Measurements from ENCODE around the gene FOXC2.

FOXC2 gene

GRCh38 chr16:86593913-86594620 is 27.4 kb downstream of the FOXC2 start:
- H3K27ac ChIP-seq, result no peak overlapping the region
- TF ChIP-seq, protein P1, sequence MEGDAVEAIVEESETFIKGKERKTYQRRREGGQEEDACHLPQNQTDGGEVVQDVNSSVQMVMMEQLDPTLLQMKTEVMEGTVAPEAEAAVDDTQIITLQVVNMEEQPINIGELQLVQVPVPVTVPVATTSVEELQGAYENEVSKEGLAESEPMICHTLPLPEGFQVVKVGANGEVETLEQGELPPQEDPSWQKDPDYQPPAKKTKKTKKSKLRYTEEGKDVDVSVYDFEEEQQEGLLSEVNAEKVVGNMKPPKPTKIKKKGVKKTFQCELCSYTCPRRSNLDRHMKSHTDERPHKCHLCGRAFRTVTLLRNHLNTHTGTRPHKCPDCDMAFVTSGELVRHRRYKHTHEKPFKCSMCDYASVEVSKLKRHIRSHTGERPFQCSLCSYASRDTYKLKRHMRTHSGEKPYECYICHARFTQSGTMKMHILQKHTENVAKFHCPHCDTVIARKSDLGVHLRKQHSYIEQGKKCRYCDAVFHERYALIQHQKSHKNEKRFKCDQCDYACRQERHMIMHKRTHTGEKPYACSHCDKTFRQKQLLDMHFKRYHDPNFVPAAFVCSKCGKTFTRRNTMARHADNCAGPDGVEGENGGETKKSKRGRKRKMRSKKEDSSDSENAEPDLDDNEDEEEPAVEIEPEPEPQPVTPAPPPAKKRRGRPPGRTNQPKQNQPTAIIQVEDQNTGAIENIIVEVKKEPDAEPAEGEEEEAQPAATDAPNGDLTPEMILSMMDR (IDR thresholded peaks at IDR 0.05), result no peak
- TF ChIP-seq ZFX (IDR thresholded peaks at IDR 0.05; ENCODE audit: borderline replicate concordance), result no peak

DNA sequence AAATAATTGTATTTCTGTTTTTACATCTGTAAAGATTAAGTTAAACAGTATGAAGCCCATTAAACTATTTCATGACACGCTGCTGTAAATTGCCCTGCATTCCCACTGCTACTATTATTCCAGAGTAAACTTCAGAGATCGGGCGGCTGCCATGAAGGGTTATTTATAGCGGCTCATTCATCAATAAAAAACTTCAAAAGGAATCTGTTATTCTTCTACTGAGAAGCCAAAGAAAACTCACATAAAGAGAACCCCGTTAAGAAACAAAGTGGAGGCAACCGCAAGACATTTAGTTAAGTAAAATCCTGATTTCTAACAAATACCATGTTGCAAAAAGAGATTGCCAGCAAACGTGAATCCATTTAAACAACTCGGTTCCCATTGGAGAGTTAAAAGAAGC is 28.1 kb downstream of the FOXC2 start:
- no peak overlapping the region for H3K27ac ChIP-seq
- TF ChIP-seq, protein P1 (IDR thresholded peaks at IDR 0.05), result no peak
- TF ChIP-seq ZFX (IDR thresholded peaks at IDR 0.05; ENCODE audit: borderline replicate concordance), result no peak

DNA sequence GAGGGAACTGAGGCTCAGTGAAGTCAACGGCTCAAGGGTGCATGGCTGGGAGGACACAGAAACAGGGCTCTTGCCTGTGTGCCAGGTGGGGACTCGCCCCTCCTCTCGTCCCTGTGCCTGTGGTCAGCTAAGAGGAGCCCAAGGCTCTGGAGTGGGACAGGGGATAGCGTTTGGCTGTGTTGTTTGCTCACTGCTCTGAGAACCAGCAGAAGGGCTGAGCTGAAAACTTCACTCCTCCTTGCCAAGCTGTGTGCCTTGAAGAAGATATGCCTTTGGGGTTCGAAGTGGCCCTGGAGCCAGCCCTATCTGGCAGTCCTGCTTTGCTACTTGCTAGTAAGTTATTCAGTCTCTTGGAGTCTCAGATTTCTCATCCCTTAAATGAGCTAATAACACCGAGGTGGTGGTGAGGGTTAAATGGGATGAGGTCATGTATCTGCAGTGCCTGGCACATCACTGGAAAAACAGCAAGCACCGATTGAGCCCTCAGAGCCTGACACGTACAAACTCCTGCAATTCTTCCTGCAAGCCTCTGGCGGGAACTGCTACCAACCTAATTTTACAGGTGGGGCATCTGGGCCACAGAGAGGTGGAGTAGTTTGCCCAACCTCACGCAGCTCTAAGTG is 29.5 kb downstream of the FOXC2 start:
- TF ChIP-seq, protein P1 (IDR thresholded peaks at IDR 0.05), result no peak
- no peak overlapping the region for H3K27ac ChIP-seq

DNA sequence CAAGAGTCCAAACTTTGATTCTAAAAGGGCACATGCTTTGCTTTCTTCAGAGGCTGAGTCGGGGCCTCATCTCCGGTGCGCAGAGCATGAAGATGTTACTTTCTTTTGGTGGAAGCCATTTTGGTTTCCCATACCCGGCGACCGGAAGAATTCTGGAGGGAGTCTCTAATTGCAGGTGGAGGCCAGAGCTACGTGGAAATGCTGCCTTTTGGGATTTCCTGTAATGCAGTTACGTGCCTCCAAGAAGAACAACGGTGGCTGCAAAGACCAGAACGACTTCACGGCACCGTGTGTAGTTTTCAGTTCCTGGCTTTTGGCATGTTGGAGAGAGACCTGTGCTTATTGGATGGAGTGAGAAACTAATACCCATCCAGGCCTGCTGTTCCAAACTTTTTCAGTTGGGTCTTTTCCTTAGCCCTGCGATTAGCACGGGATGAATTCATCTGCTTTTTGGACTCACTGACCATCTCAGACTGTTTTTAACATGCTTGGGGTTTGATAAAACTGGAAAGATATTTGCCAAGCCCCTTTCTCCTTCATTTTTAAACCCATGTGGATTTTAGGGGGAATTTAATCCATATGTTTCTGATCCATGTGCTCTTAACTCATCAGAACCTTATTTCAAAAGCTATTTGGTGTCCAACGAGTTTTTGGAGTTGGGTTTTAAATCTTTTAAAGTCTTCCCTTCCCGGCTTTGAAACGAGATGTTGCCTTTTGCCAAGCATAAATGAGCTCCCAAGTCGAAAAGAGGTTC is 30.7 kb downstream of the FOXC2 start:
- TF ChIP-seq, protein P1 (IDR thresholded peaks at IDR 0.05), result no peak
- TF ChIP-seq ZFX (IDR thresholded peaks at IDR 0.05; ENCODE audit: borderline replicate concordance), result no peak
- H3K27ac ChIP-seq, result no peak overlapping the region

- no peak for TF ChIP-seq ZFX (IDR thresholded peaks at IDR 0.05; ENCODE audit: borderline replicate concordance)
- H3K27ac ChIP-seq, result no peak overlapping the region
Observed at GRCh38 chr16:86597880-86598606, 31.4 kb downstream of the FOXC2 start.

GRCh38 chr16:86598607-86599565 is 32.3 kb downstream of the FOXC2 start:
- no peak overlapping the region for H3K27ac ChIP-seq
- no peak for TF ChIP-seq ZFX (IDR thresholded peaks at IDR 0.05; ENCODE audit: borderline replicate concordance)
- TF ChIP-seq, protein P1 (IDR thresholded peaks at IDR 0.05), result no peak
